Skeletal muscle tissue (tissue), 4 donors: ENCODE measurements around the gene NALCN. TPM values are rescaled to one million over a fixed set of nuclear protein-coding genes. Genes with fewer than 3 reads are reported as not detected.

Experiments
- H3K27ac ChIP-seq: one replicate; pipeline ENCODE4 v1.7.0; 2013; ENCODE audit warnings: mild to moderate bottlenecking, low read depth, low read length, inconsistent platforms
- H3K27me3 ChIP-seq, 3 donors: one replicate each; pipeline ENCODE4 v1.7.0; 2013; ENCODE audit warnings: low read length in 3 of 3; ENCODE audit not compliant: control insufficient read depth in 3 of 3, insufficient read depth in 3 of 3
- H3K36me3 ChIP-seq, 3 donors: one replicate each; pipeline ENCODE4 v1.7.0; 2013; ENCODE audit warnings: low read length in 3 of 3; ENCODE audit not compliant: control insufficient read depth in 3 of 3, insufficient read depth in 3 of 3
- H3K4me1 ChIP-seq, 3 donors: one replicate each; pipeline ENCODE4 v1.7.0; 2013; ENCODE audit warnings: low read length in 3 of 3, mild to moderate bottlenecking in 3 of 3; ENCODE audit not compliant: control insufficient read depth in 3 of 3, insufficient read depth in 3 of 3
- H3K4me3 ChIP-seq, 3 donors: one replicate each; pipeline ENCODE4 v1.7.0; 2013; ENCODE audit warnings: low read length in 3 of 3
- H3K9ac ChIP-seq, 3 donors: one replicate each; pipeline ENCODE4 v1.7.0; 2013; ENCODE audit warnings: low read length in 3 of 3, mild to moderate bottlenecking in 3 of 3, moderate library complexity in 2 of 3, low read depth in 1 of 3
- H3K9me3 ChIP-seq, 3 donors: one replicate each; pipeline ENCODE4 v1.7.0; 2013; ENCODE audit warnings: low read length in 3 of 3; ENCODE audit not compliant: control insufficient read depth in 3 of 3
- total RNA-seq: library from RNA; depleted of rRNA; stranded (reverse); fragments of >200 nt; gene quantifications from one replicate; pipeline ENCODE4 v1.2.3, GENCODE V29; 2014
- donor health status: Osteomylitis.

The NALCN gene
- total RNA-seq, 1 donor from 2014 or later = 1.0 TPM

GRCh38 chr13:101026736-101027398, 389.4 kb downstream of the NALCN start:
- H3K4me3 ChIP-seq = no peak overlapping the region
- H3K9me3 ChIP-seq = no peaks in the 10 kb centered on the region
- H3K4me1 ChIP-seq = no peaks in the 10 kb centered on the region
- H3K9ac ChIP-seq = no peak overlapping the region
- no peaks in the 10 kb centered on the region for H3K36me3 ChIP-seq
- H3K27ac ChIP-seq = no peak overlapping the region
- no peaks in the 10 kb centered on the region for H3K27me3 ChIP-seq

GRCh38 chr13:101026328-101026727, 390.0 kb downstream of the NALCN start:
- H3K9me3 ChIP-seq = no peaks in the 10 kb centered on the region
- no peaks in the 10 kb centered on the region for H3K36me3 ChIP-seq
- no peaks in the 10 kb centered on the region for H3K4me1 ChIP-seq
- no peaks in the 10 kb centered on the region for H3K27me3 ChIP-seq
- no peak overlapping the region for H3K9ac ChIP-seq
- H3K27ac ChIP-seq = no peak overlapping the region
- no peak overlapping the region for H3K4me3 ChIP-seq

- Histone ChIP-seq H3K4me1 (no peaks in the 10 kb centered on the region), H3K4me3 (no peak overlapping the region), H3K9ac (no peak overlapping the region), H3K36me3 (no peaks in the 10 kb centered on the region), H3K27ac (no peak overlapping the region), H3K27me3 (no peaks in the 10 kb centered on the region), H3K9me3 (no peaks in the 10 kb centered on the region)
Measured at GRCh38 chr13:101025925-101026324, 390.4 kb downstream of the NALCN start.

GRCh38 chr13:101025519-101025918, 390.8 kb downstream of the NALCN start:
- H3K4me1 ChIP-seq = no peaks in the 10 kb centered on the region
- H3K4me3 ChIP-seq = no peak overlapping the region
- H3K36me3 ChIP-seq = no peaks in the 10 kb centered on the region
- H3K9me3 ChIP-seq = no peaks in the 10 kb centered on the region
- no peaks in the 10 kb centered on the region for H3K27me3 ChIP-seq
- no peak overlapping the region for H3K9ac ChIP-seq
- no peak overlapping the region for H3K27ac ChIP-seq

- Histone ChIP-seq H3K9ac (no peak overlapping the region), H3K9me3 (no peaks in the 10 kb centered on the region), H3K4me3 (no peak overlapping the region), H3K27me3 (no peaks in the 10 kb centered on the region), H3K4me1 (no peaks in the 10 kb centered on the region), H3K36me3 (no peaks in the 10 kb centered on the region), H3K27ac (no peak overlapping the region)
Measured at GRCh38 chr13:101019126-101019525, 397.2 kb downstream of the NALCN start.

GRCh38 chr13:101018720-101019119, 397.6 kb downstream of the NALCN start:
- no peaks in the 10 kb centered on the region for H3K27me3 ChIP-seq
- no peaks in the 10 kb centered on the region for H3K36me3 ChIP-seq
- H3K9me3 ChIP-seq = no peaks in the 10 kb centered on the region
- no peak overlapping the region for H3K27ac ChIP-seq
- no peak overlapping the region for H3K9ac ChIP-seq
- H3K4me3 ChIP-seq = no peak overlapping the region
- no peaks in the 10 kb centered on the region for H3K4me1 ChIP-seq

- Histone ChIP-seq H3K4me3 (no peak overlapping the region), H3K9ac (no peak overlapping the region), H3K9me3 (no peaks in the 10 kb centered on the region), H3K36me3 (no peaks in the 10 kb centered on the region), H3K4me1 (no peaks in the 10 kb centered on the region), H3K27me3 (no peaks in the 10 kb centered on the region), H3K27ac (no peak overlapping the region)
Measured at GRCh38 chr13:101017123-101017872, 399.0 kb downstream of the NALCN start.

GRCh38 chr13:101016475-101016874, 399.8 kb downstream of the NALCN start:
- Histone ChIP-seq H3K4me3 (no peak overlapping the region), H3K9ac (no peak overlapping the region), H3K4me1 (no peaks in the 10 kb centered on the region), H3K36me3 (no peaks in the 10 kb centered on the region), H3K9me3 (no peaks in the 10 kb centered on the region), H3K27me3 (no peaks in the 10 kb centered on the region), H3K27ac (no peak overlapping the region)

- Histone ChIP-seq H3K27me3 (no peaks in the 10 kb centered on the region), H3K36me3 (no peaks in the 10 kb centered on the region), H3K27ac (no peak overlapping the region), H3K4me3 (no peak overlapping the region), H3K9ac (no peak overlapping the region), H3K4me1 (no peaks in the 10 kb centered on the region), H3K9me3 (no peaks in the 10 kb centered on the region)
Measured at GRCh38 chr13:101013245-101013644, 403.1 kb downstream of the NALCN start.

- Histone ChIP-seq H3K27me3 (no peaks in the 10 kb centered on the region), H3K9me3 (no peaks in the 10 kb centered on the region), H3K4me1 (no peaks in the 10 kb centered on the region), H3K4me3 (no peak overlapping the region), H3K36me3 (no peaks in the 10 kb centered on the region), H3K27ac (no peak overlapping the region), H3K9ac (no peak overlapping the region)
Measured at GRCh38 chr13:101010100-101010499, 406.2 kb downstream of the NALCN start.
